MM.1S (cell line): ENCODE data around the gene SYT17.

Experiments used
- DNase-seq: peaks from one replicate; pipeline ENCODE4 v3.0.0-alpha.2; 2015
- H2AFZ ChIP-seq: fragments of 300-600 bp; sonication (generic); 2 replicates; pipeline ENCODE4 v1.6.0; 2016; ENCODE audit warnings: antibody characterized with exemption, low read length
- H3F3A ChIP-seq: fragments of 300-600 bp; sonication (generic); 2 replicates; pipeline ENCODE4 v1.6.1; 2016; ENCODE audit warnings: mild to moderate bottlenecking, antibody characterized with exemption, low read length, moderate library complexity, mixed read lengths; ENCODE audit not compliant: insufficient read depth
- H3K27ac ChIP-seq: fragments of 300-600 bp; sonication (generic); 2 replicates; pipeline ENCODE4 v1.5.1; 2016; ENCODE audit warnings: mild to moderate bottlenecking, low read length
- H3K27me3 ChIP-seq: fragments of 300-600 bp; sonication (generic); replicated peaks from 2 replicates; pipeline ENCODE4 v1.6.0; 2016; ENCODE audit warnings: low read length; ENCODE audit not compliant: insufficient read depth
- H3K36me3 ChIP-seq: fragments of 300-600 bp; sonication (generic); replicated peaks from 2 replicates; pipeline ENCODE4 v1.6.1; 2016; ENCODE audit warnings: mild to moderate bottlenecking, low read length, mixed read lengths; ENCODE audit not compliant: insufficient read depth
- H3K4me1 ChIP-seq: fragments of 300-600 bp; sonication (generic); 2 replicates; pipeline ENCODE4 v1.6.1; 2016; ENCODE audit warnings: low read length, mixed read lengths
- H3K4me2 ChIP-seq: fragments of 300-600 bp; sonication (generic); 2 replicates; pipeline ENCODE4 v1.6.0; 2016; ENCODE audit warnings: low read depth, low read length
- H3K4me3 ChIP-seq: fragments of 300-600 bp; sonication (generic); 2 replicates; pipeline ENCODE4 v1.5.1; 2016; ENCODE audit warnings: low read length, mixed read lengths
- H3K79me2 ChIP-seq: fragments of 300-600 bp; sonication (generic); 2 replicates; pipeline ENCODE4 v1.6.1; 2016; ENCODE audit warnings: mixed run types, low read length, mixed read lengths
- H3K9ac ChIP-seq: fragments of 300-600 bp; sonication (generic); 2 replicates; pipeline ENCODE4 v1.6.1; 2016; ENCODE audit warnings: low read length, mixed read lengths
- H3K9me2 ChIP-seq: fragments of 300-600 bp; sonication (generic); replicated peaks from 2 replicates; pipeline ENCODE4 v1.6.1; 2016; ENCODE audit warnings: mild to moderate bottlenecking, low read length, mixed read lengths; ENCODE audit not compliant: insufficient read depth
- H3K9me3 ChIP-seq: fragments of 300-600 bp; sonication (generic); replicated peaks from 2 replicates; pipeline ENCODE4 v1.6.1; 2016; ENCODE audit warnings: mild to moderate bottlenecking, low read length, mixed read lengths; ENCODE audit not compliant: insufficient read depth
- H4K20me1 ChIP-seq: fragments of 300-600 bp; sonication (generic); 2 replicates; pipeline ENCODE4 v1.6.1; 2016; ENCODE audit warnings: mild to moderate bottlenecking, low read length, moderate library complexity, mixed read lengths; ENCODE audit not compliant: insufficient read depth
- EZH2 ChIP-seq: fragments of 300-600 bp; sonication (generic); optimal IDR thresholded peaks from 2 replicates; pipeline ENCODE3; 2017; ENCODE audit warnings: low read depth, mild to moderate bottlenecking, antibody characterized with exemption, low read length, mixed read lengths
- EZH2phosphoT487 ChIP-seq: fragments of 300-600 bp; sonication (generic); IDR thresholded peaks from 2 replicates; pipeline ENCODE4 v1.6.1; 2018; ENCODE audit warnings: antibody characterized with exemption, low read length
- TF ChIP-seq, protein P1 (sequence below): fragments of 300-600 bp; sonication (generic); IDR thresholded peaks from 2 replicates; pipeline ENCODE4 v1.5.1; 2016; ENCODE audit warnings: antibody characterized with exemption, low read length, mixed read lengths

SYT17 gene

DNA sequence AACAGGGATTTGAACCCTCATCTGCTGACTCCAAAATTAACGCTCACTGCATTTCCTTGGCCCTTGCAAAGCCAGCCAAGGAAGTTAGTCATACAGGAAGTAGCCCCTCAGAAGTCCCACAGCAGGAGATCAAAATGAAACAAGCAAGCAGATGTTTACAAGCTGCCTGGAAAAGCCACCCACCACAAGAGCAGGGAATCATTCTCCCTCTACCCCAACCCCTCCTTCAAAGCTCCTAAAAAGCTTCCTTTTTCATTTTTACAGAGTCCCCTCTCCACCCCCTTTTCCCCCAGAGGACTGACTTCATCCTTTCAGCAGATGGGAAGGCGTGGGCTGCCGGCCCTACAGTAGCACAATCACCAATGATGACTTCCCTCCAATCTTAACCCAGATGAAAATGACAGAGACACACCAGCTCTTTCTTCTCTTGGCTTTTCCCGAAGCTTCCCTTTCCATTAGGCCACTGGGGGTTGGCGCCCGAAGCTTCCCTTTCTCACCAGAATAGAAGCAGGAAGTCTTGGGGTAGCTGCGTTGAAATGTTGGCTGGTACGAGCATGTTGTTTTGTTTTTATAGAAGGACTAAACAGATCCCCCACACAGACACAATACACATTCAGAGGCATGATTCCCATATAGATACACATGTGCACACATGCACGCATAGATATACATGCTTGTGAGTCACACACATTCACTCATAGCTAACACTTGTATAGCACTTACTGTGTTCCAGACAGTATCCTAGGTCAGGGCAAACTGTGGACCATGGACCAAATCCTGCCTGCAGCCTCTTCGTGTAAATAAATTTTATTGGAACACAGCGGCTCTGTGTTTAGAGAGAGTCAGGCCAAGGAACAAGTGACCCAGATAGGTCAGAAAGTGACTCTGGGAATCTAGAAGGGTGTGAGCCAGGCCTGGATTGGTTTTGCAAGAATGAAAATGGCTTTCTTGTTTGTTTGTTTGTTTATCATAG, 36.9 kb upstream of the SYT17 start:
- DNase-seq = no peak
- no peak overlapping the region for H3K9ac ChIP-seq

DNA sequence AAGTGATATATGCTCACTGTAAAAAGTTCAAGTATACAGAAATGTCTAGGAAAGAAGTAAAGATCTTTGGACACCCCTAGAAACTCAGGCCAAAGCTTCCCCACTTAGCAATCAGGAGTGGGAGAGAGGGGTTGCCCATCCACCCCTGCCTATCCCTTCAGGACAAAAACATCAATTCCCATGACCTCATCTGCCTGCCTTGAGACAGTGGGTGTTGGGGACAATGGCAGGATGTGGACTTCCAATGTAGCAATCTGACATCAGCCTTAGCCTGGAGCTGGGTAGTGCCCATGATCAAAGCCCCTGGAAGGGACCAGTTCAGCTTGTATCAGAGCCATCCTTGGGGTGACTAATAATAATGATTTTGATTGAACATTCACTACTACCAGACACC, 36.2 kb upstream of the SYT17 start:
- H3K27ac ChIP-seq = no peak overlapping the region
- no peaks in the 10 kb centered on the region for H3K27me3 ChIP-seq
- no peaks in the 10 kb centered on the region for H3F3A ChIP-seq
- H3K36me3 ChIP-seq = no peaks in the 10 kb centered on the region
- TF ChIP-seq EZH2 = no peak
- TF ChIP-seq, protein P1, sequence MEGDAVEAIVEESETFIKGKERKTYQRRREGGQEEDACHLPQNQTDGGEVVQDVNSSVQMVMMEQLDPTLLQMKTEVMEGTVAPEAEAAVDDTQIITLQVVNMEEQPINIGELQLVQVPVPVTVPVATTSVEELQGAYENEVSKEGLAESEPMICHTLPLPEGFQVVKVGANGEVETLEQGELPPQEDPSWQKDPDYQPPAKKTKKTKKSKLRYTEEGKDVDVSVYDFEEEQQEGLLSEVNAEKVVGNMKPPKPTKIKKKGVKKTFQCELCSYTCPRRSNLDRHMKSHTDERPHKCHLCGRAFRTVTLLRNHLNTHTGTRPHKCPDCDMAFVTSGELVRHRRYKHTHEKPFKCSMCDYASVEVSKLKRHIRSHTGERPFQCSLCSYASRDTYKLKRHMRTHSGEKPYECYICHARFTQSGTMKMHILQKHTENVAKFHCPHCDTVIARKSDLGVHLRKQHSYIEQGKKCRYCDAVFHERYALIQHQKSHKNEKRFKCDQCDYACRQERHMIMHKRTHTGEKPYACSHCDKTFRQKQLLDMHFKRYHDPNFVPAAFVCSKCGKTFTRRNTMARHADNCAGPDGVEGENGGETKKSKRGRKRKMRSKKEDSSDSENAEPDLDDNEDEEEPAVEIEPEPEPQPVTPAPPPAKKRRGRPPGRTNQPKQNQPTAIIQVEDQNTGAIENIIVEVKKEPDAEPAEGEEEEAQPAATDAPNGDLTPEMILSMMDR = no peak
- TF ChIP-seq EZH2phosphoT487 = no peak
- no peak overlapping the region for H2AFZ ChIP-seq
- H3K9me2 ChIP-seq = no peaks in the 10 kb centered on the region
- H3K9me3 ChIP-seq = no peaks in the 10 kb centered on the region
- H3K79me2 ChIP-seq = no peaks in the 10 kb centered on the region
- DNase-seq = no peak
- no peaks in the 10 kb centered on the region for H4K20me1 ChIP-seq
- no peak overlapping the region for H3K4me2 ChIP-seq
- no peak overlapping the region for H3K9ac ChIP-seq
- H3K4me3 ChIP-seq = no peak overlapping the region
- no peaks in the 10 kb centered on the region for H3K4me1 ChIP-seq

More for the DNA sequence above, 36.9 kb upstream of the SYT17 start:
- H3K4me2 ChIP-seq = no peak overlapping the region
- no peaks in the 10 kb centered on the region for H3F3A ChIP-seq
- TF ChIP-seq, protein P1 = no peak
- TF ChIP-seq EZH2 (no peak), EZH2phosphoT487 (no peak)
- H3K9me2 ChIP-seq = no peaks in the 10 kb centered on the region
- H3K4me3 ChIP-seq = no peak overlapping the region
- no peak overlapping the region for H2AFZ ChIP-seq
- no peaks in the 10 kb centered on the region for H3K4me1 ChIP-seq
- H3K79me2 ChIP-seq = no peaks in the 10 kb centered on the region
- H3K27ac ChIP-seq = no peak overlapping the region
- no peaks in the 10 kb centered on the region for H4K20me1 ChIP-seq
- no peaks in the 10 kb centered on the region for H3K36me3 ChIP-seq
- no peaks in the 10 kb centered on the region for H3K9me3 ChIP-seq
- no peaks in the 10 kb centered on the region for H3K27me3 ChIP-seq

DNA sequence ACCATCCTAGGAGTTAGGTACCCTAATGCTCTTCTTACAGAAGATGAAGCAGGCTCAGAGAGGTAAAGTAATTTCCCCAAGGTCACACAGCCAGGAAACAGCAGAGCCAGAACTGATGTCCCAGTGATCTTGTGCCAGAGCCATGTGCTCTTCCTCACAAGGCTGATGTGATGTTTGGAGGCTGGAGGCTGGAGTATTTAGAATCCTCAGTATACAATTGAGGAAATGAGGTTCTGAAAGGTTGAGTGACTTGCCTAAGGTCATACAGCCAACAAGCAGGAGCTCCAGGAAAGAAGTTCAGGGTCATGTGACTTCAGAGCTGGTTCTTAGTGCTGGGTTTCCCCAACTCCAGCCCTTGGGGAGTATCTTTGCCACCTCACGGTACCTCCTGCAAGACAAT, 35.8 kb upstream of the SYT17 start:
- Histone ChIP-seq H3K36me3 (no peaks in the 10 kb centered on the region), H2AFZ (no peak overlapping the region), H3K4me1 (no peaks in the 10 kb centered on the region), H3K9me3 (no peaks in the 10 kb centered on the region), H3K79me2 (no peaks in the 10 kb centered on the region), H3K27ac (no peak overlapping the region), H3F3A (no peaks in the 10 kb centered on the region), H4K20me1 (no peaks in the 10 kb centered on the region), H3K4me3 (no peak overlapping the region), H3K27me3 (no peaks in the 10 kb centered on the region), H3K9ac (no peak overlapping the region), H3K9me2 (no peaks in the 10 kb centered on the region), H3K4me2 (no peak overlapping the region)
- no peak for TF ChIP-seq EZH2
- TF ChIP-seq EZH2phosphoT487 = no peak
- TF ChIP-seq, protein P1 = no peak
- no peak for DNase-seq
